Uterus (tissue), 2 donors: ENCODE results near the gene TANGO2.

Source experiments
- POLR2A ChIP-seq, 2 donors: fragments of 450-650 bp; IDR thresholded peaks; one replicate each; pipeline ENCODE4 v1.6.1; 2016; ENCODE audit warnings: antibody characterized with exemption in 2 of 2, mild to moderate bottlenecking in 1 of 2, moderate library complexity in 1 of 2
- TF ChIP-seq, protein P1 (sequence below), 4 experiments: fragments of 200-600 bp in 2 of 4; fragments of 450-650 bp in 2 of 4; sonication (generic) in 2 of 4; IDR thresholded peaks; one replicate each; pipeline ENCODE4 v1.5.1; 2016 to 2019; ENCODE audit warnings: antibody characterized with exemption in 4 of 4, mild to moderate bottlenecking in 2 of 4, moderate library complexity in 1 of 4

DNA sequence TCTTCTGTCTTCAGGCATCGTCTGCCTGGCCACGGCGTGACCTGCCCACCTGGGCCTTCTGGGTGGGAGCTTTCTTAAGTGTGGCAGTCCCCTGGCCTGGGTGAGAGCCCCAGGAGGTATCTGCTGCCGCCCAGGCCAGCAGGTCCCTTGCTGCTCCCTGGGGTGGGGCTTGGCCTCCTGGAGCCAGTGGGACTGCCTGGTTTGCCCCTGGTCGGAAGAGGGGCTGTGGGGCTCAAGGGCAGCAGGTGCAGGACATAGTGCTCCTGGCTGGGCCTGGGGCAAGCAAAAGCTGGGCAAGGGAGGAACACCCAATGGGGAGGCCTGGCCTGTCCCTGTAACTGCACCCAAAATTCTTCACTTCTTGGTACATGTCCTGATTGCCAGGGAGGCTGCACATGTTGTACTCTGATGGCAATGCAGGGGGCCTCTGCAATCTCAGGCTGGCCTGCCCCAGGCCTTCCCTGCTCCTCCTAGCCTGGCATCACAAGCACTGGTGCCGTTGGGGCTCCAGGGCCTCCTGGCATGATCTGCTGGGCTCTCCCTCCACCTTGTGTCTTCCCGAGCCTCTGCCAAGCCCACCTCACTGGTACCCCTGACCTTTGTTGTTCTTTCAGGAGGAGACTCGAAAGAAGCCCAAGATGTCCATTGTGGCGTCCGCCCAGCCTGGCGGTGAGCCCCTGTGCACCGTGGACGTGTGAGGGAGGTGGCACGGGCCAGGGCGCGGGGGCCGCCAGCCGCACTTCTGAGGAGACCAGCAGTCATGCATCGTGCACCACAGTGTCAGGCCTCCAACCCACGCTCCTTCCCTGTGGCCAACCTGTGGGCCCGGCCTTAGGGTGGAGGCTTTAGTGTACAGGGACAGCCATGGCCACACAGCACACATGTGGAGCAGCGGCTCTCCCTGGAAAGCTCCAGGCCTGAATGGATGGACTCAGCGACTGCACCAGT, 88.8 kb downstream of the TANGO2 start:
- TF ChIP-seq POLR2A (IDR thresholded peaks at IDR 0.05): no peak
- TF ChIP-seq, protein P1, sequence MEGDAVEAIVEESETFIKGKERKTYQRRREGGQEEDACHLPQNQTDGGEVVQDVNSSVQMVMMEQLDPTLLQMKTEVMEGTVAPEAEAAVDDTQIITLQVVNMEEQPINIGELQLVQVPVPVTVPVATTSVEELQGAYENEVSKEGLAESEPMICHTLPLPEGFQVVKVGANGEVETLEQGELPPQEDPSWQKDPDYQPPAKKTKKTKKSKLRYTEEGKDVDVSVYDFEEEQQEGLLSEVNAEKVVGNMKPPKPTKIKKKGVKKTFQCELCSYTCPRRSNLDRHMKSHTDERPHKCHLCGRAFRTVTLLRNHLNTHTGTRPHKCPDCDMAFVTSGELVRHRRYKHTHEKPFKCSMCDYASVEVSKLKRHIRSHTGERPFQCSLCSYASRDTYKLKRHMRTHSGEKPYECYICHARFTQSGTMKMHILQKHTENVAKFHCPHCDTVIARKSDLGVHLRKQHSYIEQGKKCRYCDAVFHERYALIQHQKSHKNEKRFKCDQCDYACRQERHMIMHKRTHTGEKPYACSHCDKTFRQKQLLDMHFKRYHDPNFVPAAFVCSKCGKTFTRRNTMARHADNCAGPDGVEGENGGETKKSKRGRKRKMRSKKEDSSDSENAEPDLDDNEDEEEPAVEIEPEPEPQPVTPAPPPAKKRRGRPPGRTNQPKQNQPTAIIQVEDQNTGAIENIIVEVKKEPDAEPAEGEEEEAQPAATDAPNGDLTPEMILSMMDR (IDR thresholded peaks at IDR 0.05): no peak
